H1 (cell line): ENCODE results near the gene LIMK1.

Source experiments
- POLR2AphosphoS5 ChIP-seq: IDR thresholded peaks from 2 replicates; pipeline ENCODE4 v1.6.1; 2011; ENCODE audit warnings: low read depth, low read length
- TF ChIP-seq, protein P1 (sequence below), 3 experiments: IDR thresholded peaks; 1 replicate in 2 of 3; 2 replicates in 1 of 3; pipeline versions ENCODE4 v1.5.1 to v1.6.1; 2011; ENCODE audit warnings: low read length in 3 of 3, mild to moderate bottlenecking in 3 of 3, inconsistent platforms in 2 of 3, low read depth in 1 of 3, moderate library complexity in 1 of 3; ENCODE audit not compliant: insufficient read depth in 1 of 3; ENCODE audit errors: control extremely low read depth in 1 of 3
- TF ChIP-seq, protein P2 (sequence below): IDR thresholded peaks from 2 replicates; pipeline ENCODE4 v1.6.1; 2012; ENCODE audit warnings: inconsistent platforms

DNA sequence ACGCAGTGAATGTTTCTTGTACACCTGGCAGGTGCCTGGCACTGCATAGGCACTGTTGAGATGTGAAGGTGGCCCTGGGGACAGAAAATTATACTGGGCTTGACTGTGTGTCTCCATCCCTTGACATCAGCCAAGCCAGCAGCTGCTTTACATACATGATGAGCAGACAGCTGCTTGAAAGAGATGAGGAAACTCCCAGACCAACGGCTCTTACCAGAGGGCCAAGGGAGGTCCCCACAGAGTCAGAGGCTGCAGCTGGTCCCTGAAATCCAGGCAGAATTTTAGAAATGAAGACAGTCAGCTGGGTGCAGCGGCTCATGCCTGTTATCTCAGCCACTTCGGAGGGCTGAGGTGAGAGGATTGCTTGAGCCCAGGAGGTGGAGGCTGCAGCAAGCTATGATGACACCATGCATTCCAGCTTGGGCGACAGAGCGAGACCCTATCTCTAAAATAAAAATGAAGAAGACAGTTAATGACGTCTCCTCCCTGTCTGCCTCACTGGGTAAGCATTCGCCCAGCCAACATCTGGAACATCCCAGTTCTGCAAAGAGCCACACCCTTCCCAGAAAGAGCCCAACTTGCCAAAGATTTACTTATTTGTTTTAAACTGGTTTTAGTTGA lies 17.6 kb downstream of the LIMK1 start:
- TF ChIP-seq, protein P1, sequence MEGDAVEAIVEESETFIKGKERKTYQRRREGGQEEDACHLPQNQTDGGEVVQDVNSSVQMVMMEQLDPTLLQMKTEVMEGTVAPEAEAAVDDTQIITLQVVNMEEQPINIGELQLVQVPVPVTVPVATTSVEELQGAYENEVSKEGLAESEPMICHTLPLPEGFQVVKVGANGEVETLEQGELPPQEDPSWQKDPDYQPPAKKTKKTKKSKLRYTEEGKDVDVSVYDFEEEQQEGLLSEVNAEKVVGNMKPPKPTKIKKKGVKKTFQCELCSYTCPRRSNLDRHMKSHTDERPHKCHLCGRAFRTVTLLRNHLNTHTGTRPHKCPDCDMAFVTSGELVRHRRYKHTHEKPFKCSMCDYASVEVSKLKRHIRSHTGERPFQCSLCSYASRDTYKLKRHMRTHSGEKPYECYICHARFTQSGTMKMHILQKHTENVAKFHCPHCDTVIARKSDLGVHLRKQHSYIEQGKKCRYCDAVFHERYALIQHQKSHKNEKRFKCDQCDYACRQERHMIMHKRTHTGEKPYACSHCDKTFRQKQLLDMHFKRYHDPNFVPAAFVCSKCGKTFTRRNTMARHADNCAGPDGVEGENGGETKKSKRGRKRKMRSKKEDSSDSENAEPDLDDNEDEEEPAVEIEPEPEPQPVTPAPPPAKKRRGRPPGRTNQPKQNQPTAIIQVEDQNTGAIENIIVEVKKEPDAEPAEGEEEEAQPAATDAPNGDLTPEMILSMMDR (IDR thresholded peaks at IDR 0.05; ENCODE audit: control extremely low read depth in 1 of 3, insufficient read depth in 1 of 3, low read depth in 1 of 3, low read length in 3 of 3), result no peak
- TF ChIP-seq, protein P2, sequence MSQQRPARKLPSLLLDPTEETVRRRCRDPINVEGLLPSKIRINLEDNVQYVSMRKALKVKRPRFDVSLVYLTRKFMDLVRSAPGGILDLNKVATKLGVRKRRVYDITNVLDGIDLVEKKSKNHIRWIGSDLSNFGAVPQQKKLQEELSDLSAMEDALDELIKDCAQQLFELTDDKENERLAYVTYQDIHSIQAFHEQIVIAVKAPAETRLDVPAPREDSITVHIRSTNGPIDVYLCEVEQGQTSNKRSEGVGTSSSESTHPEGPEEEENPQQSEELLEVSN, result no peak
- no peak for TF ChIP-seq POLR2AphosphoS5
